ENCODE data around the gene ALDOB.
"Not testable (repeated sequence)": the region's sequence is repeated elsewhere in the genome, so short reads cannot be mapped to it uniquely, and the experiment has no call there.

The ALDOB gene

GRCh38 chr9:101384873-101385536 lies 50.6 kb downstream of the ALDOB start, which contains the start of gene BAAT:
BAAT (minus strand) TSS chr9:101385006; CDS start chr9:101371404, 13,602 bp downstream.
- Histone ChIP-seq H2BK5ac (ENCODE audit: low read depth, low read length, poor library complexity, severe bottlenecking) (peak within 1 kb of the TSS; percentile 51), H3K36me3 (ENCODE audit: control insufficient read depth in 1 of 2, insufficient read depth in 2 of 2, low read depth in 1 of 2, low read length in 2 of 2) (peaks cover 0 to 22% of the 10 kb centered on the region in 2 experiments), H3K27ac (ENCODE audit: low read length, poor library complexity, severe bottlenecking) (peak within 1 kb of the TSS; percentile 87)
- H3K4me3 ChIP-seq (ENCODE audit: insufficient read depth in 1 of 2, low read depth in 1 of 2, low read length in 2 of 2); H3K9me3 ChIP-seq (ENCODE audit: control insufficient read depth, low read length); H2BK15ac ChIP-seq (ENCODE audit: low read depth, poor library complexity, severe bottlenecking); H3K79me1 ChIP-seq (replicated peaks; ENCODE audit: low read length, poor library complexity, severe bottlenecking); H2BK120ac ChIP-seq (ENCODE audit: low read depth, low read length); H3K4me2 ChIP-seq (ENCODE audit: low read length, poor library complexity, severe bottlenecking); H2BK12ac ChIP-seq (ENCODE audit: low read length in 2 of 2); H4K91ac ChIP-seq (ENCODE audit: low read length); H3K14ac ChIP-seq (ENCODE audit: low read length in 2 of 2); H3K27me3 ChIP-seq (ENCODE audit: control insufficient read depth in 1 of 2, insufficient read depth in 1 of 2, low read length in 2 of 2); H3K9ac ChIP-seq (ENCODE audit: low read length); H2AFZ ChIP-seq (ENCODE audit: low read depth, low read length); H4K8ac ChIP-seq (ENCODE audit: low read length); DNase-seq; H2AK5ac ChIP-seq (ENCODE audit: low read length, severe bottlenecking); H3K23ac ChIP-seq (ENCODE audit: low read length in 2 of 2); H3K4me1 ChIP-seq (ENCODE audit: control insufficient read depth, insufficient read depth, low read depth, low read length); H3K4ac ChIP-seq (ENCODE audit: low read depth in 1 of 2, low read length in 2 of 2); H3K18ac ChIP-seq (ENCODE audit: low read depth in 1 of 2, low read length in 2 of 2): not testable (repeated sequence)
- 90% methylated on average over 11 of the region's 11 CpGs for WGBS

GRCh38 chr9:101383361-101383760 lies 52.2 kb downstream of the ALDOB start:
- no peak overlapping the region for H4K91ac ChIP-seq (ENCODE audit: low read length)
- no peak overlapping the region for H3K4me2 ChIP-seq (ENCODE audit: low read length, poor library complexity, severe bottlenecking)
- no peak overlapping the region for H3K9ac ChIP-seq (ENCODE audit: low read length)
- peaks cover 4% of the 10 kb centered on the region for H3K79me1 ChIP-seq (replicated peaks; ENCODE audit: low read length, poor library complexity, severe bottlenecking)
- H2BK15ac ChIP-seq (ENCODE audit: low read depth, poor library complexity, severe bottlenecking) = no peak overlapping the region
- no peak overlapping the region for H3K4me3 ChIP-seq (ENCODE audit: insufficient read depth in 1 of 2, low read depth in 1 of 2, low read length in 2 of 2)
- no peak overlapping the region for H3K4ac ChIP-seq (ENCODE audit: low read depth in 1 of 2, low read length in 2 of 2)
- H2AFZ ChIP-seq (ENCODE audit: low read depth, low read length) = no peak overlapping the region
- no peaks in the 10 kb centered on the region for H3K27me3 ChIP-seq (ENCODE audit: control insufficient read depth in 1 of 2, insufficient read depth in 1 of 2, low read length in 2 of 2)
- H2BK5ac ChIP-seq (ENCODE audit: low read depth, low read length, poor library complexity, severe bottlenecking) = no peak overlapping the region
- H3K14ac ChIP-seq (ENCODE audit: low read length in 2 of 2) = no peak overlapping the region
- H3K36me3 ChIP-seq (ENCODE audit: control insufficient read depth in 1 of 2, insufficient read depth in 2 of 2, low read depth in 1 of 2, low read length in 2 of 2) = peaks cover 0 to 6% of the 10 kb centered on the region in 2 experiments
- peak overlapping the region; percentile 90 for H3K27ac ChIP-seq (ENCODE audit: low read length, poor library complexity, severe bottlenecking)
- peaks cover 7% of the 10 kb centered on the region for H3K9me3 ChIP-seq (ENCODE audit: control insufficient read depth, low read length)
- peaks cover 5% of the 10 kb centered on the region for H3K4me1 ChIP-seq (ENCODE audit: control insufficient read depth, insufficient read depth, low read depth, low read length)
- H2AK5ac ChIP-seq (ENCODE audit: low read length, severe bottlenecking) = no peak overlapping the region
- no peak overlapping the region for H2BK120ac ChIP-seq (ENCODE audit: low read depth, low read length)
- H3K23ac ChIP-seq (ENCODE audit: low read length in 2 of 2) = no peak overlapping the region
- H4K8ac ChIP-seq (ENCODE audit: low read length) = no peak overlapping the region
- WGBS = 67% methylated on average over 1 of the region's 2 CpGs
- DNase-seq = no peak
- no peak overlapping the region for H3K18ac ChIP-seq (ENCODE audit: low read depth in 1 of 2, low read length in 2 of 2)
- H2BK12ac ChIP-seq (ENCODE audit: low read length in 2 of 2) = no peak overlapping the region

DNA sequence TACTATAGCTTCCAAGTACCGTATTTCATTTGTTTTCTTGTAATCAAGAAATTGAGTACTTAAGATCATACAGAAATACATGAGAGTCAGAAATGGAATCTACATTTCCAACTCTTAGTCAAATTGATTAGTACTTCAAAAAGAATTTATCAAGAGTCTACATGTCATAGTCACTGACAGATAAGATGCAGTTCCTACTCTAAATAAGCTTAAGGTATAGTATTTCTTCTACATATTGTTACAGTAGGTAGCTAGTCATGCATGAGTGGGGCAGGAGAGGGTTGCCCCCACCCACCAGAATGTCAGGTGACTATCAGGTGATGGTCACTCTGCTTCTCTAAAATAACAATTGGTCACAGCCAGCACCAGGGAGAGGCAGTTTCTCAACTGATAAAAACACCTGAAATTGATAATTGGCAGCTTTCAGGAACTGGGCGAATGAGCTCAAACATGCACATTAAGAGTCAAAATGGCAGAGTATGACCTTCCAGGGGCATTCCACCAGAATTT lies 53.7 kb downstream of the ALDOB start:
- Histone ChIP-seq H2BK5ac (ENCODE audit: low read depth, low read length, poor library complexity, severe bottlenecking) (no peak overlapping the region), H2AK5ac (ENCODE audit: low read length, severe bottlenecking) (peak overlapping the region; percentile 93), H3K36me3 (ENCODE audit: control insufficient read depth in 1 of 2, insufficient read depth in 2 of 2, low read depth in 1 of 2, low read length in 2 of 2) (no peaks in the 10 kb centered on the region), H3K27me3 (ENCODE audit: control insufficient read depth in 1 of 2, insufficient read depth in 1 of 2, low read length in 2 of 2) (no peaks in the 10 kb centered on the region), H3K18ac (ENCODE audit: low read depth in 1 of 2, low read length in 2 of 2) (no peak overlapping the region), H3K79me1 (replicated peaks; ENCODE audit: low read length, poor library complexity, severe bottlenecking) (peaks cover 4% of the 10 kb centered on the region), H2BK12ac (ENCODE audit: low read length in 2 of 2) (no peak overlapping the region), H2AFZ (ENCODE audit: low read depth, low read length) (no peak overlapping the region), H4K91ac (ENCODE audit: low read length) (no peak overlapping the region), H2BK15ac (ENCODE audit: low read depth, poor library complexity, severe bottlenecking) (no peak overlapping the region), H3K4me2 (ENCODE audit: low read length, poor library complexity, severe bottlenecking) (peak overlapping the region; percentile 39), H3K23ac (ENCODE audit: low read length in 2 of 2) (no peak overlapping the region), H3K9me3 (ENCODE audit: control insufficient read depth, low read length) (peaks cover 7% of the 10 kb centered on the region), H4K8ac (ENCODE audit: low read length) (no peak overlapping the region), H3K9ac (ENCODE audit: low read length) (no peak overlapping the region), H3K4ac (ENCODE audit: low read depth in 1 of 2, low read length in 2 of 2) (no peak overlapping the region), H3K27ac (ENCODE audit: low read length, poor library complexity, severe bottlenecking) (peak overlapping the region; percentile 14), H3K14ac (ENCODE audit: low read length in 2 of 2) (no peak overlapping the region), H2BK120ac (ENCODE audit: low read depth, low read length) (no peak overlapping the region), H3K4me1 (ENCODE audit: control insufficient read depth, insufficient read depth, low read depth, low read length) (peaks cover 5% of the 10 kb centered on the region), H3K4me3 (ENCODE audit: insufficient read depth in 1 of 2, low read depth in 1 of 2, low read length in 2 of 2) (no peak overlapping the region)
- DNase-seq = no peak
- 96% methylated on average over 1 of the region's 2 CpGs for WGBS

- Histone ChIP-seq H3K9ac (ENCODE audit: low read length) (no peak overlapping the region), H2AK5ac (ENCODE audit: low read length, severe bottlenecking) (no peak overlapping the region), H3K27ac (ENCODE audit: low read length, poor library complexity, severe bottlenecking) (no peak overlapping the region), H3K18ac (ENCODE audit: low read depth in 1 of 2, low read length in 2 of 2) (no peak overlapping the region), H3K79me1 (replicated peaks; ENCODE audit: low read length, poor library complexity, severe bottlenecking) (peaks cover 4% of the 10 kb centered on the region), H2BK15ac (ENCODE audit: low read depth, poor library complexity, severe bottlenecking) (no peak overlapping the region), H3K4ac (ENCODE audit: low read depth in 1 of 2, low read length in 2 of 2) (no peak overlapping the region), H2BK12ac (ENCODE audit: low read length in 2 of 2) (no peak overlapping the region), H3K4me3 (ENCODE audit: insufficient read depth in 1 of 2, low read depth in 1 of 2, low read length in 2 of 2) (no peak overlapping the region), H3K23ac (ENCODE audit: low read length in 2 of 2) (no peak overlapping the region), H3K9me3 (ENCODE audit: control insufficient read depth, low read length) (peaks cover 7% of the 10 kb centered on the region), H3K4me2 (ENCODE audit: low read length, poor library complexity, severe bottlenecking) (no peak overlapping the region), H2AFZ (ENCODE audit: low read depth, low read length) (no peak overlapping the region), H3K4me1 (ENCODE audit: control insufficient read depth, insufficient read depth, low read depth, low read length) (peaks cover 7% of the 10 kb centered on the region), H4K91ac (ENCODE audit: low read length) (no peak overlapping the region), H3K36me3 (ENCODE audit: control insufficient read depth in 1 of 2, insufficient read depth in 2 of 2, low read depth in 1 of 2, low read length in 2 of 2) (no peaks in the 10 kb centered on the region), H4K8ac (ENCODE audit: low read length) (no peak overlapping the region), H2BK5ac (ENCODE audit: low read depth, low read length, poor library complexity, severe bottlenecking) (no peak overlapping the region), H2BK120ac (ENCODE audit: low read depth, low read length) (no peak overlapping the region), H3K14ac (ENCODE audit: low read length in 2 of 2) (no peak overlapping the region), H3K27me3 (ENCODE audit: control insufficient read depth in 1 of 2, insufficient read depth in 1 of 2, low read length in 2 of 2) (no peaks in the 10 kb centered on the region)
- WGBS = 92% methylated on average over 3 of the region's 3 CpGs
- no peak for DNase-seq
These were observed 54.5 kb downstream of the ALDOB start for GRCh38 chr9:101381118-101381517.

All from mesenchymal stem cell (in vitro differentiated cells and primary cell).